ENCODE results near the gene BSND. TPM values are rescaled to one million over a fixed set of nuclear protein-coding genes. Genes with fewer than 3 reads are reported as not detected.

BSND gene
- total and polyA plus RNA-seq, 2 experiments from 2014 or later = 0.21 to 0.23 TPM

DNA sequence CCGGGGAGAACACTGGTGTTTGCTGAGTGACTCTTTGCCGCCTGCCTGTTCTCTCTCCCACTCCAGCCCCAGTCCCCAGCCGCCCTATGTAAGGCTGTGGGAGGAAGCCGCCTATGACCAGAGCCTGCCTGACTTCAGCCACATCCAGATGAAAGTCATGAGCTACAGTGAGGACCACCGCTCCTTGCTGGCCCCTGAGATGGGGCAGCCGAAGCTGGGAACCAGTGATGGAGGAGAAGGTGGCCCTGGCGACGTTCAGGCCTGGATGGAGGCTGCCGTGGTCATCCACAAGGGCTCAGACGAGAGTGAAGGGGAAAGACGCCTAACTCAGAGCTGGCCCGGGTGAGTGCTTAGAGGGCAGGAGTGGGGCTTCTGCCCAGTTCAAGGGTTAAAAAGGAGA, 8.2 kb downstream of the BSND start:
- DNase-seq (ENCODE audit: low spot score) = no peak
- 91% methylated on average over 12 of the region's 12 CpGs for WGBS (ENCODE audit: low lambda C conversion rate, missing lambda C conversion rate)
- Histone ChIP-seq H3K4me2 (no peak overlapping the region), H3K27ac (no peak overlapping the region), H3K36me3 (replicated peaks; ENCODE audit: insufficient read depth, low read depth) (no peaks in the 10 kb centered on the region), H3K27me3 (no peaks in the 10 kb centered on the region), H3K4me1 (ENCODE audit: insufficient read depth) (no peaks in the 10 kb centered on the region), H3K79me2 (no peaks in the 10 kb centered on the region), H3K9me3 (ENCODE audit: low read depth) (no peaks in the 10 kb centered on the region), H2AFZ (no peak overlapping the region), H3K9me2 (replicated peaks; ENCODE audit: insufficient read depth) (no peaks in the 10 kb centered on the region), H4K20me1 (ENCODE audit: insufficient read depth, poor library complexity, severe bottlenecking) (no peaks in the 10 kb centered on the region), H3K4me3 (no peak overlapping the region)
- TF ChIP-seq EZH2 (IDR thresholded peaks at IDR 0.05; ENCODE audit: borderline replicate concordance) (no peak), EZH2phosphoT487 (IDR thresholded peaks at IDR 0.05; ENCODE audit: low read depth, severe bottlenecking, unreplicated experiment) (no peak)
- TF ChIP-seq, protein P1, sequence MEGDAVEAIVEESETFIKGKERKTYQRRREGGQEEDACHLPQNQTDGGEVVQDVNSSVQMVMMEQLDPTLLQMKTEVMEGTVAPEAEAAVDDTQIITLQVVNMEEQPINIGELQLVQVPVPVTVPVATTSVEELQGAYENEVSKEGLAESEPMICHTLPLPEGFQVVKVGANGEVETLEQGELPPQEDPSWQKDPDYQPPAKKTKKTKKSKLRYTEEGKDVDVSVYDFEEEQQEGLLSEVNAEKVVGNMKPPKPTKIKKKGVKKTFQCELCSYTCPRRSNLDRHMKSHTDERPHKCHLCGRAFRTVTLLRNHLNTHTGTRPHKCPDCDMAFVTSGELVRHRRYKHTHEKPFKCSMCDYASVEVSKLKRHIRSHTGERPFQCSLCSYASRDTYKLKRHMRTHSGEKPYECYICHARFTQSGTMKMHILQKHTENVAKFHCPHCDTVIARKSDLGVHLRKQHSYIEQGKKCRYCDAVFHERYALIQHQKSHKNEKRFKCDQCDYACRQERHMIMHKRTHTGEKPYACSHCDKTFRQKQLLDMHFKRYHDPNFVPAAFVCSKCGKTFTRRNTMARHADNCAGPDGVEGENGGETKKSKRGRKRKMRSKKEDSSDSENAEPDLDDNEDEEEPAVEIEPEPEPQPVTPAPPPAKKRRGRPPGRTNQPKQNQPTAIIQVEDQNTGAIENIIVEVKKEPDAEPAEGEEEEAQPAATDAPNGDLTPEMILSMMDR (IDR thresholded peaks at IDR 0.05; ENCODE audit: poor library complexity) = no peak

DNA sequence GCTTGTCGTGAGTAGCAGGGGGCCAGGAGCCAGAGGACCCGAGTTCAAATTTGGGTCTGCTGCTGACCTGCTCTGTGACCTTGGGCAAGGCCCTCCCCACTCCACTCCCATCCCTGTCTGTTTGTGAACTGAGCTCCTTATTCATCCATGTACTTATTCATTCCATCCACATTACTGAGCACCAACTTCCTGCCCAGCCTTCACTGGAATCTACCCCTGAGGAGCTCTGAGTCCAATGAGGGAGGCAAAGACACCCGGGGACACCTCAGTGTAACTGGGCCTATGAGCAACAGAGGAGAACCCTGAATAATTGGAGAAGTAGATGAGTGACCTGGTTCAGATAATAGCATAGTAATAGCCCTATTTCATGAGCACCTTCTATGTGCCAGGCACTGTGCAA, 8.9 kb downstream of the BSND start:
- Histone ChIP-seq H3K9me3 (ENCODE audit: low read depth) (no peaks in the 10 kb centered on the region), H3K79me2 (no peaks in the 10 kb centered on the region), H3K4me1 (ENCODE audit: insufficient read depth) (no peaks in the 10 kb centered on the region), H3K4me3 (no peak overlapping the region), H3K27me3 (no peaks in the 10 kb centered on the region), H3K36me3 (replicated peaks; ENCODE audit: insufficient read depth, low read depth) (no peaks in the 10 kb centered on the region), H2AFZ (no peak overlapping the region), H3K27ac (no peak overlapping the region), H3K9me2 (replicated peaks; ENCODE audit: insufficient read depth) (no peaks in the 10 kb centered on the region), H4K20me1 (ENCODE audit: insufficient read depth, poor library complexity, severe bottlenecking) (no peaks in the 10 kb centered on the region), H3K4me2 (no peak overlapping the region)
- TF ChIP-seq, protein P1 (IDR thresholded peaks at IDR 0.05; ENCODE audit: poor library complexity) = no peak
- TF ChIP-seq EZH2phosphoT487 (IDR thresholded peaks at IDR 0.05; ENCODE audit: low read depth, severe bottlenecking, unreplicated experiment) (no peak), EZH2 (IDR thresholded peaks at IDR 0.05; ENCODE audit: borderline replicate concordance) (no peak)
- no peak for DNase-seq (ENCODE audit: low spot score)
- 80% methylated on average over 3 of the region's 3 CpGs for WGBS (ENCODE audit: low lambda C conversion rate, missing lambda C conversion rate)

- H3K79me2 ChIP-seq = no peaks in the 10 kb centered on the region
- H3K4me3 ChIP-seq = no peak overlapping the region
- DNase-seq (ENCODE audit: low spot score) = no peak
- no peaks in the 10 kb centered on the region for H3K4me1 ChIP-seq (ENCODE audit: insufficient read depth)
- H3K9me2 ChIP-seq (replicated peaks; ENCODE audit: insufficient read depth) = no peaks in the 10 kb centered on the region
- TF ChIP-seq, protein P1 (IDR thresholded peaks at IDR 0.05; ENCODE audit: poor library complexity) = no peak
- no peak for TF ChIP-seq EZH2 (IDR thresholded peaks at IDR 0.05; ENCODE audit: borderline replicate concordance)
- no peak for TF ChIP-seq EZH2phosphoT487 (IDR thresholded peaks at IDR 0.05; ENCODE audit: low read depth, severe bottlenecking, unreplicated experiment)
- H3K9me3 ChIP-seq (ENCODE audit: low read depth) = no peaks in the 10 kb centered on the region
- H3K4me2 ChIP-seq = no peak overlapping the region
- H4K20me1 ChIP-seq (ENCODE audit: insufficient read depth, poor library complexity, severe bottlenecking) = no peaks in the 10 kb centered on the region
- H2AFZ ChIP-seq = no peak overlapping the region
- 88% methylated on average over 9 of the region's 9 CpGs for WGBS (ENCODE audit: low lambda C conversion rate, missing lambda C conversion rate)
- no peaks in the 10 kb centered on the region for H3K27me3 ChIP-seq
- H3K36me3 ChIP-seq (replicated peaks; ENCODE audit: insufficient read depth, low read depth) = no peaks in the 10 kb centered on the region
- H3K27ac ChIP-seq = no peak overlapping the region
These were observed 11.6 kb downstream of the BSND start for GRCh38 chr1:55010194-55010886.
